ENCODE results near the gene ANKRD42. TPM values are rescaled to one million over a fixed set of nuclear protein-coding genes. Genes with fewer than 3 reads are reported as not detected.

Gene ANKRD42
- total RNA-seq, 2 donors from 2014 or later: 4.9 to 6.6 TPM

- no peak overlapping the region for H3K27ac Mint-ChIP-seq
- H3K36me3 Mint-ChIP-seq (ENCODE audit: insufficient read depth in 2 of 2): no peaks in the 10 kb centered on the region
- no peak overlapping the region for H3K4me3 Mint-ChIP-seq
- no peaks in the 10 kb centered on the region for H3K4me1 Mint-ChIP-seq (ENCODE audit: low read depth)
- no peaks in the 10 kb centered on the region for H3K9me3 Mint-ChIP-seq
- no peaks in the 10 kb centered on the region for H3K27me3 Mint-ChIP-seq (ENCODE audit: low read depth)
- ATAC-seq (replicated peaks in 1 of 2) (no peak), DNase-seq (no peak)
Measured at GRCh38 chr11:83223457-83223856, 29.9 kb downstream of the ANKRD42 start.

GRCh38 chr11:83235825-83236224 is 42.3 kb downstream of the ANKRD42 start:
- H3K4me1 Mint-ChIP-seq (ENCODE audit: low read depth): no peaks in the 10 kb centered on the region
- ATAC-seq (replicated peaks in 1 of 2) (no peak), DNase-seq (no peak)
- H3K36me3 Mint-ChIP-seq (ENCODE audit: insufficient read depth in 2 of 2): no peaks in the 10 kb centered on the region
- no peak overlapping the region for H3K4me3 Mint-ChIP-seq
- H3K27me3 Mint-ChIP-seq (ENCODE audit: low read depth): no peaks in the 10 kb centered on the region
- H3K9me3 Mint-ChIP-seq: no peaks in the 10 kb centered on the region
- H3K27ac Mint-ChIP-seq: no peak overlapping the region

- H3K9me3 Mint-ChIP-seq: no peaks in the 10 kb centered on the region
- H3K4me3 Mint-ChIP-seq: no peak overlapping the region
- DNase-seq: no peak
- no peaks in the 10 kb centered on the region for H3K4me1 Mint-ChIP-seq (ENCODE audit: low read depth)
- no peaks in the 10 kb centered on the region for H3K36me3 Mint-ChIP-seq (ENCODE audit: insufficient read depth in 2 of 2)
- ATAC-seq (replicated peaks in 1 of 2): no peak
- no peak overlapping the region for H3K27ac Mint-ChIP-seq
- no peaks in the 10 kb centered on the region for H3K27me3 Mint-ChIP-seq (ENCODE audit: low read depth)
Measured at GRCh38 chr11:83238111-83238510, 44.6 kb downstream of the ANKRD42 start.

- ATAC-seq (replicated peaks in 1 of 2) (peak in 1 of 2 donors; percentile 30), DNase-seq (peak in 1 of 2 donors; percentile 9)
- Mint-ChIP-seq H3K36me3 (ENCODE audit: insufficient read depth in 2 of 2) (no peaks in the 10 kb centered on the region), H3K27me3 (ENCODE audit: low read depth) (no peaks in the 10 kb centered on the region), H3K4me3 (no peak overlapping the region), H3K27ac (no peak overlapping the region), H3K4me1 (ENCODE audit: low read depth) (no peaks in the 10 kb centered on the region), H3K9me3 (no peaks in the 10 kb centered on the region)
Measured at GRCh38 chr11:83241291-83241946, 47.9 kb downstream of the ANKRD42 start.

- no peaks in the 10 kb centered on the region for H3K4me1 Mint-ChIP-seq (ENCODE audit: low read depth)
- DNase-seq (no peak), ATAC-seq (replicated peaks in 1 of 2) (no peak)
- no peaks in the 10 kb centered on the region for H3K27me3 Mint-ChIP-seq (ENCODE audit: low read depth)
- H3K9me3 Mint-ChIP-seq: no peaks in the 10 kb centered on the region
- no peak overlapping the region for H3K27ac Mint-ChIP-seq
- H3K36me3 Mint-ChIP-seq (ENCODE audit: insufficient read depth in 2 of 2): no peaks in the 10 kb centered on the region
- no peak overlapping the region for H3K4me3 Mint-ChIP-seq
Measured at GRCh38 chr11:83249445-83249844, 55.9 kb downstream of the ANKRD42 start.

- Mint-ChIP-seq H3K27ac (no peak overlapping the region), H3K4me1 (ENCODE audit: low read depth) (no peaks in the 10 kb centered on the region), H3K4me3 (no peak overlapping the region), H3K9me3 (no peaks in the 10 kb centered on the region), H3K36me3 (ENCODE audit: insufficient read depth in 2 of 2) (no peaks in the 10 kb centered on the region), H3K27me3 (ENCODE audit: low read depth) (no peaks in the 10 kb centered on the region)
- ATAC-seq (replicated peaks in 1 of 2) (peak; percentile 63), DNase-seq (peak; percentile 3 to 6)
Measured at GRCh38 chr11:83249972-83250593, 56.6 kb downstream of the ANKRD42 start.

GRCh38 chr11:83252266-83252665 is 58.8 kb downstream of the ANKRD42 start:
- H3K9me3 Mint-ChIP-seq: no peaks in the 10 kb centered on the region
- no peaks in the 10 kb centered on the region for H3K4me1 Mint-ChIP-seq (ENCODE audit: low read depth)
- H3K36me3 Mint-ChIP-seq (ENCODE audit: insufficient read depth in 2 of 2): no peaks in the 10 kb centered on the region
- no peak for DNase-seq
- no peak for ATAC-seq (replicated peaks in 1 of 2)
- no peak overlapping the region for H3K4me3 Mint-ChIP-seq
- no peaks in the 10 kb centered on the region for H3K27me3 Mint-ChIP-seq (ENCODE audit: low read depth)
- H3K27ac Mint-ChIP-seq: no peak overlapping the region

- Mint-ChIP-seq H3K36me3 (ENCODE audit: insufficient read depth in 2 of 2) (no peaks in the 10 kb centered on the region), H3K27me3 (ENCODE audit: low read depth) (no peaks in the 10 kb centered on the region), H3K4me1 (ENCODE audit: low read depth) (no peaks in the 10 kb centered on the region), H3K9me3 (no peaks in the 10 kb centered on the region), H3K4me3 (no peak overlapping the region), H3K27ac (no peak overlapping the region)
- DNase-seq (no peak), ATAC-seq (replicated peaks in 1 of 2) (no peak)
Measured at GRCh38 chr11:83252941-83253340, 59.4 kb downstream of the ANKRD42 start.

GRCh38 chr11:83255366-83255765 is 61.9 kb downstream of the ANKRD42 start:
- ATAC-seq (replicated peaks in 1 of 2) (no peak), DNase-seq (no peak)
- Mint-ChIP-seq H3K36me3 (ENCODE audit: insufficient read depth in 2 of 2) (no peaks in the 10 kb centered on the region), H3K9me3 (no peaks in the 10 kb centered on the region), H3K27ac (no peak overlapping the region), H3K4me1 (ENCODE audit: low read depth) (no peaks in the 10 kb centered on the region), H3K27me3 (ENCODE audit: low read depth) (no peaks in the 10 kb centered on the region), H3K4me3 (no peak overlapping the region)

- no peak for DNase-seq
- Mint-ChIP-seq H3K36me3 (ENCODE audit: insufficient read depth in 2 of 2) (peaks cover 0 to 3% of the 10 kb centered on the region in 2 donors), H3K9me3 (no peaks in the 10 kb centered on the region), H3K4me1 (ENCODE audit: low read depth) (no peaks in the 10 kb centered on the region), H3K4me3 (no peak overlapping the region), H3K27ac (no peak overlapping the region), H3K27me3 (ENCODE audit: low read depth) (no peaks in the 10 kb centered on the region)
- ATAC-seq (replicated peaks in 1 of 2): no peak
Measured at GRCh38 chr11:83256602-83257340, 63.3 kb downstream of the ANKRD42 start.

- Mint-ChIP-seq H3K4me3 (no peak overlapping the region), H3K9me3 (no peaks in the 10 kb centered on the region), H3K36me3 (ENCODE audit: insufficient read depth in 2 of 2) (peaks cover 0 to 3% of the 10 kb centered on the region in 2 donors), H3K27ac (no peak overlapping the region), H3K27me3 (ENCODE audit: low read depth) (no peaks in the 10 kb centered on the region), H3K4me1 (ENCODE audit: low read depth) (no peaks in the 10 kb centered on the region)
- DNase-seq: no peak
- ATAC-seq (replicated peaks in 1 of 2): no peak
Measured at GRCh38 chr11:83257761-83258168, 64.3 kb downstream of the ANKRD42 start.

GRCh38 chr11:83259559-83259958 is 66.0 kb downstream of the ANKRD42 start:
- Mint-ChIP-seq H3K27ac (no peak overlapping the region), H3K36me3 (ENCODE audit: insufficient read depth in 2 of 2) (peaks cover 3 to 9% of the 10 kb centered on the region in 2 donors), H3K4me1 (ENCODE audit: low read depth) (no peaks in the 10 kb centered on the region), H3K27me3 (ENCODE audit: low read depth) (no peaks in the 10 kb centered on the region), H3K4me3 (no peak overlapping the region), H3K9me3 (no peaks in the 10 kb centered on the region)
- DNase-seq (no peak), ATAC-seq (replicated peaks in 1 of 2) (no peak)

- no peaks in the 10 kb centered on the region for H3K4me1 Mint-ChIP-seq (ENCODE audit: low read depth)
- H3K27ac Mint-ChIP-seq: no peak overlapping the region
- H3K36me3 Mint-ChIP-seq (ENCODE audit: insufficient read depth in 2 of 2): peaks cover 7 to 18% of the 10 kb centered on the region in 2 donors
- DNase-seq (no peak), ATAC-seq (replicated peaks in 1 of 2) (no peak)
- no peak overlapping the region for H3K4me3 Mint-ChIP-seq
- H3K27me3 Mint-ChIP-seq (ENCODE audit: low read depth): no peaks in the 10 kb centered on the region
- H3K9me3 Mint-ChIP-seq: no peaks in the 10 kb centered on the region
Measured at GRCh38 chr11:83265331-83265730, 71.8 kb downstream of the ANKRD42 start.
